CD4-positive, alpha-beta memory T cell (primary cell): Measurements from ENCODE around the gene ZDHHC17. TPM values are rescaled to one million over a fixed set of nuclear protein-coding genes. Genes with fewer than 3 reads are reported as not detected.

Experiments
- polyA plus RNA-seq, 2 donors: library from polyadenylated mRNA; unstranded; fragments of 300-500 nt; fragmentation: Illumina TruSeq; gene quantifications; one replicate each; pipeline ENCODE4 v1.2.3, GENCODE V29; 2021
- total RNA-seq, 2 experiments: library from RNA; stranded (reverse); gene quantifications; one replicate each; pipeline ENCODE4 v1.2.3, GENCODE V29; 2021

ZDHHC17 gene
- total and polyA plus RNA-seq, 4 experiments from 2014 or later = 9.4 to 52.9 (median 32.6) TPM

Other genes with a start within 250 kb of the ZDHHC17 start
- gene OSBPL8, start 204.3 kb upstream of the ZDHHC17 start, total RNA-seq = 100 to 1,000 TPM; 126 to 127 TPM
- gene OSBPL8, start 204.3 kb upstream of the ZDHHC17 start, polyA plus RNA-seq = 100 to 1,000 TPM; 130 to 143 TPM
- gene CSRP2, start 114.9 kb downstream of the ZDHHC17 start, total RNA-seq = not detected
- gene CSRP2, start 114.9 kb downstream of the ZDHHC17 start, polyA plus RNA-seq = under 1 TPM; 0.11 to 0.83 TPM